HG02973 (cell line): ENCODE measurements around the gene DENND2A.
"Not testable (repeated sequence)": the region's sequence is repeated elsewhere in the genome, so short reads cannot be mapped to it uniquely, and the experiment has no call there.

ENCODE experiments used
- ATAC-seq: cut with Tn5 transposase; IDR thresholded peaks from one replicate; pipeline ENCODE4 v1.9.1; 2021; ENCODE audit warnings: moderate library complexity; ENCODE audit not compliant: unreplicated experiment

The DENND2A gene

DNA sequence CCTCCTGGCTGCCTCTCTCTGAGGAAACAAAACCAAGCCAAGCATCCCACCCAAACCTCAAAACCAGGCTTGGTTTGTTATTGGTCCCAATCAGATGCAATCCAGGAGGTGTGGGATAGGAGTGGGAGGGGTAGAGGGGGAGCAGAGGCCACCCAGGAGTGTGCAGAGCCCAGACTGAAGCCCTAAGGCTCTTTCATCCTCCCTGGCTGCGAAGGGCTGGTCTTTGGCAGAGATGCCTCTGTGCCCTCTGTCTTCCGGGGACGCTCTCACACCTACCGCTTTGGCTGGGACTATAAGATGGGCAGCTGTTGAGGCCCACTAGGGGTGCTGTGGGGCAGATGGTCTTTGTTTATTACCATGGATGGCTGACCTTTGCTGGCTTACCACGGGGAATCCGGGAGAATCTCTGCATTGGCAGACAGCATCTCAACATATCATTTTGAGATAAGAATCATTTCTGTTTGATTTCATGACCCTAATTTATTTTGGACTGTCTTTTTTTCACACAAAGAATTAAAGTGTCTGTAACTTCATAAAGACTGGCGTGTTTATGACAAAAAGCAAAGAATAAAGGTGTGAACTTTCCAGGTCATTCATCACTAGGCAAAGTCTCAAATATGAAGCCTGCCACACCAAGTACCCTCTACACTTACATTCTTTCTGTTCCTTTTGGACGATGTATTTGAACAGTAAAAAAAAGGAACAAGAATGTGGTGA lies 6.5 kb upstream of the DENND2A start:
- peak; percentile 88 for ATAC-seq

GRCh38 chr7:140645166-140645900 lies 4.7 kb upstream of the DENND2A start:
- ATAC-seq = no peak

GRCh38 chr7:140644761-140645160 lies 4.1 kb upstream of the DENND2A start:
- not testable (repeated sequence) for ATAC-seq

- ATAC-seq = no peak
Observed at GRCh38 chr7:140643416-140643815, 2.8 kb upstream of the DENND2A start.

DNA sequence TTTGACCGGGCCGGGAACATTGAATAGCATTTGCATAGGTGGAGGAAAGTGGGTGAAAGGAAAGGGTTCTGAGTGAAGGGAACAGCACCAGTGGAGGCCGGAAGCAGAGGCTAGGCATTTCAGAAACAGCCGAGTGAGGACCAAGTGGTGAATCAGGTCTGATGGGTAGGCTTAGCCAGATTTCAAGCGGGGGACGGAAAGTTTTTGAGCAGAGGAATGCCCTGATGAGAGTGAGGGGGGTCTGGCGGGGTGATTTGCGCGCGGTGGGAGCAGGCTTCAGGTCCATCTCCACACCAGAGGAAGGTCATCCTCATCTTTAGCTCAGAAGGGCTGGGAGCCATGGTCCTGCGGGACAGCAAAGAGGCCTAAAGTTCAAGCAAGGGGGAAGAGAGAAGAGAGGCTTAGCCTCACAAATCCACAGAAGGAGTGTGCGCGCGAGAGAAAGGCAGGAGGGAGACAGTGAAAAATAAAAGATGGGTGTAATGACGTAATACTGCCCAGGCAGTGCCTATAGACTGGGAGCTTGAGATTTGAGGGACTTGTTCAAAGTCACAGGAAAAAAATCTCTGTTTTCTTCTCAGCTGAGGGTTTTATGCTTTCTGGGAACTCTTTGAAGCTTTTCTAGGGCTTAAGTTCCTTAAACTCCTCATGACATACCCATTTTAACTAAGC lies 1.0 kb upstream of the DENND2A start:
- ATAC-seq = no peak

DNA sequence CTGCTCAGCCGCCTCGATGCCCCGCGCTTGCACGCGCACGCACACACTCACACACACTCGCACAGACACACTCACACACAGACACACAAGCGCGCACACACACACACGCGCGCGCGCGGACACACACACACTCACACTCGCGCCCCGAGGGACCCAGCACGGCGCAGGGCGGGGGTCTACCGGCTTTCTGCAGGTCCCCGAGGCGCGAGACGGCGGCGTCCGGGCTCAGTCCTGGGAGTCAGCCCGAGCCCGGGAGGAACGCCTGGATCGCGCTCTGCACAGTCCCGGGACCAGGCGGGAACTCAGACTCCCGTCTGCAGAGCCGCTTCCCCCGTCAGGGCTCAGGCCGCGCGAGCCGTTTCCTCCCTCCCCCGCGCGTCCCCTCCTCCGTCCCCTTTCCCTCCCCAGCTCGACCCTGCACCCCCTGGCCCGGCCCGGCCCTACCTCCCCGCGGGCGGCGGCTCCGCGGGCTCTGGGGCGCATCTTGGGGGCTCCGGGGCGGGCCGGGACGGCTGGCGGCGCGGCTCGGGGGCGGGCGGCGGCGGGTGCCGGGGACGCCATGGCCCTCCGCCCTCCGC lies 464 bp downstream of the DENND2A start:
- ATAC-seq = no peak

- ATAC-seq = no peak
Observed at GRCh38 chr7:140639366-140640053, 1.1 kb downstream of the DENND2A start.

DNA sequence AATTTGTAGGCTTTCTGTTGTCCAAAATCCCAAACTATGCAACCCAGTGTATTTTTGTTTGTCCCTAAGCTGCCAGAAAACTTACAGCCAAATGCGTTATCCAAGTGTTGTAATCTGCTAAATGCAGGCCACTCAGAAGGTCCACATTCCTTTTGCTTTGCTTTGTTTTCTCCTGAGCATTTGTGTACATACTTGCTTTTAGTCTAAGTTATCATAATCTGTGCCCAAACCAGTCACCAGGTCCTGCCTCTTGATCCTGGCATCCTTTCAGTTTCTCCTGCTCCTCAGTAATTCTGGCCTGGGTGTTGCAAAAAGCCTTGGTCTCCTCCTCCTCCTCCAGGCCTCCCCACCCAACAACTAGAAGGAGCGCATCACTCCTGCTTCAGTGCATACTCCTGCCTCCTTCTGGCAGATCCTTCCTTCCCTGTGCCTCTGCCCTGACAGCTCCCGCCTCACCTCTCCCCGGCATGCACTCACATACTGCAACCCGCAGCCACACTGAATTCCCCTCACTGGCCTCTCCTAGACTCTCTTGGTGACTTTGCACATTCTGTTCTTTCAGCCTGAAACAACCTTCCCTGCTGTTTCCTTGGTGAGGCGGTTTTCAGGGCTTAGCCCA lies 2.3 kb downstream of the DENND2A start:
- no peak for ATAC-seq

GRCh38 chr7:140637400-140637799 lies 3.2 kb downstream of the DENND2A start:
- no peak for ATAC-seq

- ATAC-seq = no peak
Observed at GRCh38 chr7:140635816-140636215, 4.8 kb downstream of the DENND2A start.

DNA sequence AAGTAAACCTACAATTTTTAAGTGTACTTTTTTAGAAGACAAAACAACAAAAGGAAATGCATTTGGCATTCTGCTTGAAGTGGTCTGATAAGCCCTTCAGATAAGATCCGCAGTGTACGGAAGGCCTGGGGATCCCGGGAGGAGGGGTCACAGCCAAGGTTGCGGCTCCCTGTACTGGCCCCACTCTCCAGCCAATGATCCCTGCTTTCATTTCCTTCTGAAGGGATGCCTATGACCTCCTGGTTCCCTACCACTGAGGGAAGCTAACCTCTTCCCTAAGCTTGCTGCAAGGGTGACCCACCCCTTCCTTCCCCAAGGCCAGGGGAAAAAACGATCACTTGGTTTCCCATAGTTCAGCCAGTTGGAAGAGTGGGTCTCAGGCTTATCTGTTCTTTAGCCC lies 5.3 kb downstream of the DENND2A start:
- no peak for ATAC-seq

GRCh38 chr7:140631602-140632001 lies 9.0 kb downstream of the DENND2A start:
- ATAC-seq = no peak

GRCh38 chr7:140631021-140631420 lies 9.6 kb downstream of the DENND2A start:
- no peak for ATAC-seq

DNA sequence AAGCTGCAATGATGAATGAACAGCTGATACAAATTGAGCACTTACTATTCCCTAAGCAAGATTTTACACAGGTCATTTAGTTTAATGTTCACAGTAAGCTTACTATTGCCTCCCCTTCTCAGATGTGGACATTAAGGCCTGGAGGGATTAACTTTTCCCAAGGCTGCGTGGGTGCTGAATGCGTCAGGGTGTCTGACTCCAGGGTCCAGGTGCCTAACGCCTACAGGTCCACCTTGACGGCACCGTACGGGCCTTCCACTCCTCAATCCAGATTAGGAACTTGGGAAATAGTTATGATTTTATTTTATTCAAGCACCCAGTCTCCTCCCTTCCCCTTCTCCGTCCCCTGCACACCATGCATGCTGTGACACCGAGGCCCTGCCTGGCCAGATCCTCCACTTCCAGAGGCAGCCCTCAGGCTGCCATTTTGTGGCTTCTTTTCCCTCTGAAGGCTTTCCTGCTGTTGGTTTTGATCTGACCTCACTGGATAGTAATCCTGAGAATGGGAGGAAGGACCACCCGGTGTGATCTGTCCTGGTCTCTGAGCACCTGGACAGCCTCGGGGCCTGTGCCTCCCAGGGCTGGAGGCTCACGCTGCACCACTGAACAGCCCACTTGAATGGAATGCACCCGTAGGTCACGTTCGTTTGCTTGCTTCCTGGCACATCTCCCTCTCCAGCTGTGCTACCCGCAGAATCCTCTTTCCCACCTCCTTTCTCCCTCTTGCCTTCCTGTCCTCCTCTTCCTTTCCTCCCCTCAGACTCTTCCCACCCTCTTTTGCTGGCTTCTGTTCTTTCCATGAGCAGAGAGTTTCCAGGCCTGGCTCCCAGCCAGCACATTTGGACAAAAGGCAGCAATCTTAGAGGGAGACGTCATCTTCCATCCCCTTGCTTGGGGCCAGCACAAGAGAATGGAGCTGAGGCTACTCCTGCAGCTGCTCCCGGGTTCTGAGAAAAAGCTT lies 14.4 kb downstream of the DENND2A start:
- ATAC-seq = no peak

DNA sequence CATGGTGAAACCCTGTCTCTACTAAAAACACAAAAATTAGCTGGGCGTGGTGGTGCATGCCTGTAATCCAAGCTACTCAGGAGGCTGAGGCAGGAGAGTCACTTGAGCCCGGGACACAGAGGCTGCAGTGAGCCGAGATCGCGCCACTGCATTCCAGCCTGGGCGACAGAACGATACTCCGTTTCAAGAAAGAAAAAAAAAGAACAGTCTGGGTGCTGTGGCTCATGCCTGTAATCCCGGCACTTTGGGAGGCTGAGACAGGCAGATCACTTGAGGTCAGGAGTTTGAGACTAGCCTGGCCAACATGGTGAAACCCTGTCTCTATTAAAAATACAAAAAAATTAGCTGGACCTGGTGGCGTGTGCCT lies 15.4 kb downstream of the DENND2A start:
- ATAC-seq = not testable (repeated sequence)

DNA sequence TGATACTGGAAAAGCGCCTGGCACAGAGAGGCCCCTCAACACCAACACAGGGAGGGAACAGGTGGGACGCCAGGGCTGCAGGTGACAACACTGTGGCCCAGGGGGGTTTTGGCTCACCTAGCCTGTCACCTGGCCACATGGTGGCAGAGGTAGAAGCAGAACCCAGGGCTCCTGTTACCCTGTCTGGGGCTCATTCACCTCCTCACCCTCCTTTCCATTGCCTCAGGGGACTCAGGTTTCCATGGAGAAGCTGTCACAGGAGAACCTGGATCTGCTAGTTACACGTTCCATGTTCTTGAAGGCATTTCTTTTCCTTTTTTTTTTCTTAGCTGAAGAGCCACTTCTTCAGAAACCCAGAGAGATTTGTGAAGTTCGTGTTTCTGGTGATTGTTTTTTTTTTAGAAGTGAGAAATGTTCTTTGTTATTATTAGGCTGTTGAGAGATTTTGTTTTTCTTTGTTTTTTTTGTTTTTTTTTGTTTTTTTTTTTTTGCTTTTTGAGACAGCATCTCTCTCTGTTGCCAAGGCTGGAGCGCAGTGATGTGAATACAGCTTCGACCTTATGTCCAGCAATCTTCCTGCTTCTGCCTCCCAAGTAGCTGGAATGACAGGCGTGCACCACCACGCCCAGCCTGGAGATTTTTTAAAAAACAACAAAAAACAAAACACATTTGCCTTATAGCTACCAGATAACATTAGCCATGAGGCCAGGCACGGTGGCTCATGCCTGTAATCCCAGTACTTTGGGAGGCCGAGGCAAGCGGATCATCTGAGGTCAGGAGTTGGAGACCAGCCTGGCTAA lies 16.0 kb downstream of the DENND2A start:
- no peak for ATAC-seq

DNA sequence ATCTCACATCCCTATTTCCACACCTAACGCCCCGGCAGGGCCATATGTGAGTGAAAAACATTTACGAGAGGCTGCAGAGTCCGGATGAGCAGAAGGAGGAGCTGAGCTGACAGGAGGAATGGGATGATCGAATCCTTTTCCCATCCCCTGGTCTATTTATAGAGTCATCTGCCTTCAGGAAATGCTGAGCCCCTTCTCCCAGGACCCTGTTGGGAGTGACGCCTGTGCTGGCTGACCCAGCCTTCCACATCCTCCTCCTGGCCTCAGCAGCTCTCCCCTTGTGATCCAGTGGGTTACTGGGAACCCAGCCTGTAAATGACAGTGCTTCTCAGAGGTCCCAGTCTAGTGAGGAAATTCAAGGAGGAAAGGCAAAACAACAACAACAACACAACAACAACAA lies 16.6 kb downstream of the DENND2A start:
- ATAC-seq = no peak

DNA sequence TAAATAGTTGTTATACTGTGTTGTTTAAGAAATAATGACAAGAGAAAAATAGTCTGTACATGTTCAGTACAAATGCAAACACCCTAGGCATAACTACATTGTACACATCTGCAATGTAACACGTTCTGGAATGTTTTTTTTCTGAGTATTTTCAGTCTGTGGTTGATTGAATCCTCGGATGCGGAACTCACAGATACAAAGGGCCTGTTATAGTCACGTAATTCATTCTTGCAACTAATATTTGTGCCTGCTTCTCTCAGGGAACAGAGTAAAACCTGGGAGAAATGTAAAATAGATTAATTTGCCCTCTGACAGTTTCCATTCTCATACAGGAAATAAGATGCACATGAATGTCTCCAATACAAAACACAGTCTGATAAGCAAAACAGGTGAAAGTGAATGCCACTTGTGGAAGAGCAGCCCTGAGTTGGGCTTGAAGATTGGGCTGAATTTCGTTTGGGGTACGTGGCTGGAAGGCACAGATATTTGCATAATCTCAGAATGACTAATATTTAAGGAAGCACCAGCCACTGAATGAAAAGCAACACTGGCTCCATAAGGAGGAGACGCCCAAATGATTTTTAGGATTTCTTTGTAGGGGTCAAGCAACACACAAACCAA lies 19.1 kb downstream of the DENND2A start:
- ATAC-seq = no peak
